Mesenchymal stem cell (in vitro differentiated cells and primary cell): Measurements from ENCODE around the gene TSPAN7.

ENCODE experiments used
- DNase-seq: peaks from one replicate; pipeline ENCODE4 v3.0.0-alpha.2; 2013
- H2AFZ ChIP-seq: one replicate; pipeline ENCODE4 v1.6.1; 2013; ENCODE audit warnings: low read depth, mild to moderate bottlenecking, control low read depth, inconsistent platforms, low read length, moderate library complexity
- H2AK5ac ChIP-seq: 2 replicates; pipeline ENCODE4 v1.6.1; 2013; ENCODE audit warnings: low read length, moderate library complexity, mild to moderate bottlenecking, inconsistent platforms; ENCODE audit not compliant: severe bottlenecking
- H2BK120ac ChIP-seq: one replicate; pipeline ENCODE4 v1.6.1; 2013; ENCODE audit warnings: low read depth, mild to moderate bottlenecking, inconsistent platforms, low read length, moderate library complexity
- H2BK12ac ChIP-seq, 2 experiments: one replicate each; pipeline ENCODE4 v1.6.1; 2013; ENCODE audit warnings: inconsistent platforms in 2 of 2, low read length in 2 of 2, mild to moderate bottlenecking in 2 of 2, moderate library complexity in 2 of 2, control low read depth in 1 of 2
- H2BK15ac ChIP-seq: one replicate; pipeline ENCODE4 v1.6.1; 2013; ENCODE audit warnings: mild to moderate bottlenecking, low read depth, inconsistent platforms; ENCODE audit not compliant: poor library complexity, severe bottlenecking
- H2BK5ac ChIP-seq: 2 replicates; pipeline ENCODE4 v1.6.1; 2013; ENCODE audit warnings: low read depth, mild to moderate bottlenecking, low read length, control low read depth, inconsistent platforms; ENCODE audit not compliant: poor library complexity, severe bottlenecking
- H3K14ac ChIP-seq, 2 experiments: one replicate each; pipeline ENCODE4 v1.6.1; 2013; ENCODE audit warnings: inconsistent platforms in 2 of 2, low read length in 2 of 2, control low read depth in 1 of 2, mild to moderate bottlenecking in 1 of 2, moderate library complexity in 1 of 2
- H3K18ac ChIP-seq, 2 experiments: one replicate each; pipeline ENCODE4 v1.6.1; 2013; ENCODE audit warnings: inconsistent platforms in 2 of 2, low read length in 2 of 2, control low read depth in 1 of 2, low read depth in 1 of 2, mild to moderate bottlenecking in 1 of 2
- H3K23ac ChIP-seq, 2 experiments: one replicate each; pipeline ENCODE4 v1.6.1; 2013; ENCODE audit warnings: inconsistent platforms in 2 of 2, low read length in 2 of 2, mild to moderate bottlenecking in 2 of 2, moderate library complexity in 2 of 2, control low read depth in 1 of 2
- H3K27ac ChIP-seq: 2 replicates; pipeline ENCODE4 v1.5.1; 2013; ENCODE audit warnings: mild to moderate bottlenecking, moderate library complexity, low read length, control low read depth, inconsistent platforms; ENCODE audit not compliant: poor library complexity, severe bottlenecking
- H3K27me3 ChIP-seq, 2 experiments: 2 replicates each; pipeline versions ENCODE4 v1.6.1 to v1.7.0; 2013; ENCODE audit warnings: low read length in 2 of 2, mild to moderate bottlenecking in 2 of 2, moderate library complexity in 2 of 2, control low read depth in 1 of 2, inconsistent platforms in 1 of 2; ENCODE audit not compliant: control insufficient read depth in 1 of 2, insufficient read depth in 1 of 2
- H3K36me3 ChIP-seq, 2 experiments: 2 replicates each; pipeline versions ENCODE4 v1.6.1 to v1.7.0; 2013; ENCODE audit warnings: low read length in 2 of 2, control low read depth in 1 of 2, inconsistent platforms in 1 of 2, low read depth in 1 of 2, mild to moderate bottlenecking in 1 of 2; ENCODE audit not compliant: insufficient read depth in 2 of 2, control insufficient read depth in 1 of 2
- H3K4ac ChIP-seq, 2 experiments: one replicate each; pipeline ENCODE4 v1.6.1; 2013; ENCODE audit warnings: inconsistent platforms in 2 of 2, low read length in 2 of 2, mild to moderate bottlenecking in 2 of 2, moderate library complexity in 2 of 2, control low read depth in 1 of 2, low read depth in 1 of 2
- H3K4me1 ChIP-seq: 2 replicates; pipeline ENCODE4 v1.6.1; 2013; ENCODE audit warnings: low read depth, low read length, control low read depth; ENCODE audit not compliant: control insufficient read depth, insufficient read depth
- H3K4me2 ChIP-seq: 2 replicates; pipeline ENCODE4 v1.6.1; 2013; ENCODE audit warnings: low read length, mild to moderate bottlenecking, inconsistent platforms; ENCODE audit not compliant: poor library complexity, severe bottlenecking
- H3K4me3 ChIP-seq, 2 experiments: 2 replicates each; pipeline versions ENCODE4 v1.5.1 to v1.7.0; 2013; ENCODE audit warnings: low read length in 2 of 2, mild to moderate bottlenecking in 2 of 2, control low read depth in 1 of 2, low read depth in 1 of 2; ENCODE audit not compliant: insufficient read depth in 1 of 2
- H3K79me1 ChIP-seq: replicated peaks from 2 replicates; pipeline ENCODE4 v1.6.1; 2013; ENCODE audit warnings: mild to moderate bottlenecking, control low read depth, low read length, inconsistent platforms; ENCODE audit not compliant: poor library complexity, severe bottlenecking
- H3K9ac ChIP-seq: 2 replicates; pipeline ENCODE4 v1.7.0; 2013; ENCODE audit warnings: mild to moderate bottlenecking, low read length, moderate library complexity
- H3K9me3 ChIP-seq: 2 replicates; pipeline ENCODE4 v1.7.0; 2013; ENCODE audit warnings: mild to moderate bottlenecking, low read length; ENCODE audit not compliant: control insufficient read depth
- H4K8ac ChIP-seq: one replicate; pipeline ENCODE4 v1.6.1; 2013; ENCODE audit warnings: inconsistent platforms, mild to moderate bottlenecking, low read length, moderate library complexity
- H4K91ac ChIP-seq: one replicate; pipeline ENCODE4 v1.6.1; 2013; ENCODE audit warnings: mild to moderate bottlenecking, low read length, inconsistent platforms
- WGBS: methylation state at CpG from one replicate; pipeline ENCODE4 v1.1.7; 2013; ENCODE audit warnings: mixed read lengths; 5-methylcytosine and 5-hydroxymethylcytosine counted together

The TSPAN7 gene

GRCh38 chrX:38697461-38697860 is 136.1 kb downstream of the TSPAN7 start:
- no peak for DNase-seq
- Histone ChIP-seq H3K18ac (no peak overlapping the region), H3K4me2 (no peak overlapping the region), H3K27ac (no peak overlapping the region), H2BK15ac (no peak overlapping the region), H3K4me3 (no peak overlapping the region), H3K9me3 (no peaks in the 10 kb centered on the region), H2BK120ac (no peak overlapping the region), H2AK5ac (no peak overlapping the region), H2BK5ac (no peak overlapping the region), H3K4me1 (no peaks in the 10 kb centered on the region), H3K4ac (no peak overlapping the region), H3K23ac (no peak overlapping the region), H3K9ac (no peak overlapping the region), H2AFZ (no peak overlapping the region), H3K27me3 (peaks cover 0 to 8% of the 10 kb centered on the region in 2 experiments), H4K8ac (no peak overlapping the region), H3K79me1 (no peaks in the 10 kb centered on the region), H4K91ac (no peak overlapping the region), H2BK12ac (no peak overlapping the region), H3K14ac (no peak overlapping the region), H3K36me3 (no peaks in the 10 kb centered on the region)
- WGBS, result no CpG with 5 or more reads among the region's 3 CpGs

- Histone ChIP-seq H3K4me3 (no peak overlapping the region), H2BK120ac (no peak overlapping the region), H3K79me1 (no peaks in the 10 kb centered on the region), H3K4me1 (no peaks in the 10 kb centered on the region), H3K27me3 (peaks cover 0 to 14% of the 10 kb centered on the region in 2 experiments), H3K27ac (no peak overlapping the region), H3K36me3 (no peaks in the 10 kb centered on the region), H3K14ac (no peak overlapping the region), H2BK12ac (no peak overlapping the region), H2BK15ac (no peak overlapping the region), H3K4me2 (no peak overlapping the region), H4K8ac (no peak overlapping the region), H3K9ac (no peak overlapping the region), H2AFZ (no peak overlapping the region), H2AK5ac (no peak overlapping the region), H3K9me3 (no peaks in the 10 kb centered on the region), H3K18ac (no peak overlapping the region), H4K91ac (no peak overlapping the region), H3K23ac (no peak overlapping the region), H2BK5ac (no peak overlapping the region), H3K4ac (no peak overlapping the region)
- WGBS, result 80% methylated on average over 1 of the region's 3 CpGs
- no peak for DNase-seq
Observed at GRCh38 chrX:38699121-38699520, 137.8 kb downstream of the TSPAN7 start.

DNA sequence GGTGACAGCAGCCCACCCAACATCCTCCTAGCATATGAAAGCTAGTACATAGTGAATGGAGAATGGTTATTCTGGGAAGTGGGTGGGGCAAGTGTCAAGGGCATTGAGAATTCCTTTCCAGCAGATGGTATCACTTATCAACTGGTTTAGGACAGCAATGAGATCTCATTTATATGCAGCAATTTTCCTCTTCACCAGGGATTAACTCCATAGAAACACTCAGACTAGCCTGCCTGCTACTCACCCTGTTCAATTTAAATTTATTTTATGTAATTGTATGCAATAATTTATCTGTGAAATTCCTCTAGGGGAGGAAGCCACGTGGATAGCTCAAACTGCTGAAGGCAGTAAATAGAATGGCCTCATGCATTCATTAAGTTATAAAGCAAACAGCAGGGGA is 138.4 kb downstream of the TSPAN7 start:
- Histone ChIP-seq H2BK5ac (no peak overlapping the region), H3K14ac (no peak overlapping the region), H2AK5ac (no peak overlapping the region), H4K91ac (no peak overlapping the region), H2AFZ (no peak overlapping the region), H3K23ac (no peak overlapping the region), H3K9me3 (no peaks in the 10 kb centered on the region), H3K27me3 (peaks cover 0 to 14% of the 10 kb centered on the region in 2 experiments), H3K18ac (no peak overlapping the region), H4K8ac (no peak overlapping the region), H3K27ac (no peak overlapping the region), H2BK15ac (no peak overlapping the region), H3K4ac (no peak overlapping the region), H3K4me2 (no peak overlapping the region), H3K36me3 (no peaks in the 10 kb centered on the region), H3K79me1 (no peaks in the 10 kb centered on the region), H2BK12ac (no peak overlapping the region), H2BK120ac (no peak overlapping the region), H3K4me3 (no peak overlapping the region), H3K9ac (no peak overlapping the region), H3K4me1 (no peaks in the 10 kb centered on the region)
- DNase-seq, result no peak
- no CpG with 5 or more reads among the region's 1 CpG for WGBS

DNA sequence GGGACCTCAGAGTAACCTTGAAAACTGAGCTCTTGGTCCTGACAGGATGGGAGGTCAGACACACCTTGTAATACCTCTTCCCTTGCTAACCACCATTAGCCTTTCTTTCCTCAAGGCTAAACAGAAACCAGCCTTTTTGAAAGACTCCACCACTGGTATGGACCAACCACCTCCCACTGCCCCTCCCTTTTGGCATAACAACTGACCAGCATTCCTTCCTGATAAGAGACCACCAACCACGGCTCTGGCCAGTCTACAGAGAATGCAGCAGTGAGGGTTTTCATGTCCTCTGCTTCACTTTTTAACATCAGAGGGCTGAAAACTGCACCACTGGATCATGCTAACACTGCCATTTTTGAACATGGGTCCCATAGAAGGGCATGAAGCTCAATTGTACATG is 139.7 kb downstream of the TSPAN7 start:
- H3K4me3 ChIP-seq, result no peak overlapping the region
- no peak overlapping the region for H2BK12ac ChIP-seq
- H2BK5ac ChIP-seq, result no peak overlapping the region
- no peak overlapping the region for H3K4ac ChIP-seq
- no peaks in the 10 kb centered on the region for H3K4me1 ChIP-seq
- H3K14ac ChIP-seq, result no peak overlapping the region
- WGBS, result 12% methylated on average over 1 of the region's 1 CpG
- H3K27ac ChIP-seq, result no peak overlapping the region
- no peak overlapping the region for H3K4me2 ChIP-seq
- no peaks in the 10 kb centered on the region for H3K79me1 ChIP-seq
- no peak overlapping the region for H2AK5ac ChIP-seq
- H3K23ac ChIP-seq, result no peak overlapping the region
- no peak overlapping the region for H4K91ac ChIP-seq
- H3K9ac ChIP-seq, result no peak overlapping the region
- no peak overlapping the region for H2BK120ac ChIP-seq
- DNase-seq, result no peak
- peaks cover 0 to 14% of the 10 kb centered on the region in 2 experiments for H3K27me3 ChIP-seq
- H2AFZ ChIP-seq, result no peak overlapping the region
- no peak overlapping the region for H3K18ac ChIP-seq
- H2BK15ac ChIP-seq, result no peak overlapping the region
- H3K9me3 ChIP-seq, result no peaks in the 10 kb centered on the region
- no peaks in the 10 kb centered on the region for H3K36me3 ChIP-seq
- H4K8ac ChIP-seq, result no peak overlapping the region
